ENCODE results near the gene FXYD6. TPM values are rescaled to one million over a fixed set of nuclear protein-coding genes. Genes with fewer than 3 reads are reported as not detected.

FXYD6 gene
- total RNA-seq, 1 donor from 2014 or later, result 95.6 TPM

DNA sequence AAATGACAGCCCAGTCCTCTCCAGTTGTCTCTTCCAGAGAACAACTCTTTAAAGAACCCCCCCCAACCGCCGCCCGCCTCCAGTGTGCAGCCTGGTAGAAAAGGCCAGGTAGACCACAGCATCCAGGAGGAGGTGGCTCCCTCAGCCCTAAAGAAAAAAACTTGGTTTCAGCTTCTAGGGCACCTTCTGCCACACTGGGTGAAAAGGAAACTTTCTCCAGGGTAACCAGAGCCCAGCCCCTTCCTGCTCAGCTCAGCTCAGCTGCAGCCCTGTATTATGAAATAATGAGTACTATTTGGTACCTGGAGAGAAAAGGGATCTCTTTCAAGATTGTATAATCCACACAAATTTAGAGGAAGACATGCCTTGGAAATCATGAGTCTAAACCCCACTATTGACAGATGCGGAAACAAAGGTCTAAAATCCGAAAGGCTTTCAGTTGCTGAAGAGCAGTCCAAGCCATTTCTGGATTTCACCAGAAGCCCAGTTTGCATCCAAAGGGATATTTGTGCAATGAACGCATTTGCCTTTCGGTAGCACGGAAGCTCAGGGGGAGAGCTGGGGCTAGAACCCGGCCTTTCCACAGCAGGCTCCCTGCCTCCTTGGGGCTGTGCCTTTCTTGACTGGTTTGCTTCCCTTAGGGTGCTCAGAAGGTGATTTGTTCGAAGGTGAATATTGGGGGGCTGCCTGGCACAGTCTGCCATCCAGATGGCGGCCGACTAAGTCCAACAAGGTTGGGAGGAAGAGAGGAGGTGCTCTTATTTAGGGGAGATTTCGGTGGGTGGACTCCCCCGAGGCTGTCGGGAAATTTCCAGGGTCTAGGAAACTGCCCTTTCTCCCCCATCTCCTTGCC is 3.3 kb downstream of the FXYD6 start:
- Histone ChIP-seq H2AFZ (replicated peaks) (no peak overlapping the region), H3F3A (ENCODE audit: low read depth) (peaks cover 28% of the 10 kb centered on the region), H3K36me3 (no peaks in the 10 kb centered on the region), H3K79me2 (ENCODE audit: low read depth) (peaks cover 82% of the 10 kb centered on the region), H3K4me2 (peak overlapping the region; percentile 89), H3K27ac (no peak overlapping the region), H3K9me3 (ENCODE audit: low read depth) (no peaks in the 10 kb centered on the region), H3K4me1 (peaks cover 71% of the 10 kb centered on the region), H3K27me3 (peaks cover 11% of the 10 kb centered on the region), H3K4me3 (no peak overlapping the region), H4K20me1 (ENCODE audit: low read depth) (peaks cover 67% of the 10 kb centered on the region), H3K9ac (no peak overlapping the region)
- H3K9me3 Mint-ChIP-seq, result no peaks in the 10 kb centered on the region
- TF ChIP-seq, protein P1, sequence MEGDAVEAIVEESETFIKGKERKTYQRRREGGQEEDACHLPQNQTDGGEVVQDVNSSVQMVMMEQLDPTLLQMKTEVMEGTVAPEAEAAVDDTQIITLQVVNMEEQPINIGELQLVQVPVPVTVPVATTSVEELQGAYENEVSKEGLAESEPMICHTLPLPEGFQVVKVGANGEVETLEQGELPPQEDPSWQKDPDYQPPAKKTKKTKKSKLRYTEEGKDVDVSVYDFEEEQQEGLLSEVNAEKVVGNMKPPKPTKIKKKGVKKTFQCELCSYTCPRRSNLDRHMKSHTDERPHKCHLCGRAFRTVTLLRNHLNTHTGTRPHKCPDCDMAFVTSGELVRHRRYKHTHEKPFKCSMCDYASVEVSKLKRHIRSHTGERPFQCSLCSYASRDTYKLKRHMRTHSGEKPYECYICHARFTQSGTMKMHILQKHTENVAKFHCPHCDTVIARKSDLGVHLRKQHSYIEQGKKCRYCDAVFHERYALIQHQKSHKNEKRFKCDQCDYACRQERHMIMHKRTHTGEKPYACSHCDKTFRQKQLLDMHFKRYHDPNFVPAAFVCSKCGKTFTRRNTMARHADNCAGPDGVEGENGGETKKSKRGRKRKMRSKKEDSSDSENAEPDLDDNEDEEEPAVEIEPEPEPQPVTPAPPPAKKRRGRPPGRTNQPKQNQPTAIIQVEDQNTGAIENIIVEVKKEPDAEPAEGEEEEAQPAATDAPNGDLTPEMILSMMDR (IDR thresholded peaks at IDR 0.05), result no peak
- TF ChIP-seq EZH2 (IDR thresholded peaks at IDR 0.05), result no peak
- no peak overlapping the region for H3K27ac Mint-ChIP-seq
- H3K27me3 Mint-ChIP-seq (ENCODE audit: insufficient read depth, low read depth), result peaks cover 18% of the 10 kb centered on the region
- no peak for DNase-seq (ENCODE audit: low spot score)
- peak overlapping the region; percentile 44 for H3K4me3 Mint-ChIP-seq
- H3K36me3 Mint-ChIP-seq, result peaks cover 4% of the 10 kb centered on the region
- peaks cover 73% of the 10 kb centered on the region for H3K4me1 Mint-ChIP-seq

DNA sequence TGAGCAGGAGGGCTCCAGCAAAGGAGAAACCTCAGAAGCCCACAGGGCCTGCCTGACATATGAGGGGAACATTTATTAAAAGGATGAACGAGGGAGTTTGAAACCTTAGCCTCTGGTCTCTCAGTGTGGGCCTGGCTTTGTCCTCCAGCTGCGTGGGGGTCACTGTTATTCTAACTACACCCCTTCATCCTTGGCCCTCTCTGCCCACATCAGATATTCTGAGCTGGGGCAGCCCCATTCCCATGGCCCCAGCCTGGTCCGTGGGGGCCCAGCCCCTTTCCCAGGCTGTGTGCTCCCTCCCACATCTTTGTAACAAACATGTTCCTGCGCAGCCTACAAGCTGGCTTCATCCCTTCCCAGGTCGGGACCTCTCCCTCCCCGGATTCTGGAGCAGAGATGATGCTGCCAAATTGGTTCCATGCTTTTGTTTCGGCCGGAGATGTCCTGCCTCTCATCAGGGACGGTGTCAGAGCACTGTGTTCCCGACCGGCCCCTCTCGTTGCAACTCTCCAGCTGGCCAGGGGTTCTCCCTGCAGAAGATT is 4.0 kb downstream of the FXYD6 start:
- H3K9ac ChIP-seq, result no peak overlapping the region
- H3K4me3 Mint-ChIP-seq, result no peak overlapping the region
- no peaks in the 10 kb centered on the region for H3K36me3 ChIP-seq
- H3K27me3 ChIP-seq, result peaks cover 4% of the 10 kb centered on the region
- H3K9me3 Mint-ChIP-seq, result no peaks in the 10 kb centered on the region
- no peak overlapping the region for H3K4me2 ChIP-seq
- peaks cover 22% of the 10 kb centered on the region for H3F3A ChIP-seq (ENCODE audit: low read depth)
- DNase-seq (ENCODE audit: low spot score), result no peak
- H3K9me3 ChIP-seq (ENCODE audit: low read depth), result no peaks in the 10 kb centered on the region
- H2AFZ ChIP-seq (replicated peaks), result no peak overlapping the region
- H3K27ac Mint-ChIP-seq, result no peak overlapping the region
- peaks cover 66% of the 10 kb centered on the region for H3K4me1 Mint-ChIP-seq
- peaks cover 64% of the 10 kb centered on the region for H3K4me1 ChIP-seq
- peaks cover 6% of the 10 kb centered on the region for H3K36me3 Mint-ChIP-seq
- H3K79me2 ChIP-seq (ENCODE audit: low read depth), result peaks cover 89% of the 10 kb centered on the region
- H3K27me3 Mint-ChIP-seq (ENCODE audit: insufficient read depth, low read depth), result peaks cover 18% of the 10 kb centered on the region
- TF ChIP-seq, protein P1 (IDR thresholded peaks at IDR 0.05), result no peak
- TF ChIP-seq EZH2phosphoT487 (IDR thresholded peaks at IDR 0.05), result no peak
- no peak for TF ChIP-seq EZH2 (IDR thresholded peaks at IDR 0.05)
- peaks cover 74% of the 10 kb centered on the region for H4K20me1 ChIP-seq (ENCODE audit: low read depth)
- no peak overlapping the region for H3K27ac ChIP-seq
- no peak overlapping the region for H3K4me3 ChIP-seq

DNA sequence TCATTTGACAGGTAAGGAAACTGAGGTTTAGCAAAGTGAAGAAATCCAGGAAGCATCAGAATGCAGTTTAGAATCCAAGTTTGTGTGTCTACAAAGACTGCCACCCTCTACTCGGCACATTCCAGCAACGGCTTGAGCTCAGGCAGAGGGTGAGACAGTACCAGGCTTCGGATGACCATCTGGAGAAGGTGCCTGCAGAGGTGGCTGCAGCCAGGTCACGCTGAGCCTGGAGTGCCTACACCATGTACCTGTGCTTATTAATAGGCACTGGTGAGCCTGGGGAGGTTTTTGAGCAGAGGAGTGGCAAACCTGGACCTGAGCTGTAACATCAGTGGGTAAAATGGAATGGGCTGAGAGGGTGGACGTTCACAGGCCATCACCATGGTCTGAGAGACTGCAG is 4.7 kb downstream of the FXYD6 start:
- DNase-seq (ENCODE audit: low spot score), result no peak
- H3K4me1 Mint-ChIP-seq, result peaks cover 58% of the 10 kb centered on the region
- H3K4me3 ChIP-seq, result no peak overlapping the region

More for the DNA sequence above, 4.7 kb downstream of the FXYD6 start:
- Mint-ChIP-seq H3K27ac (no peak overlapping the region), H3K9me3 (no peaks in the 10 kb centered on the region), H3K4me3 (no peak overlapping the region), H3K36me3 (peaks cover 8% of the 10 kb centered on the region), H3K27me3 (ENCODE audit: insufficient read depth, low read depth) (peaks cover 14% of the 10 kb centered on the region)
- no peaks in the 10 kb centered on the region for H3K9me3 ChIP-seq (ENCODE audit: low read depth)
- H3K27ac ChIP-seq, result no peak overlapping the region
- H3K27me3 ChIP-seq, result no peaks in the 10 kb centered on the region
- no peaks in the 10 kb centered on the region for H3K36me3 ChIP-seq
- H3K79me2 ChIP-seq (ENCODE audit: low read depth), result peaks cover 96% of the 10 kb centered on the region
- peaks cover 57% of the 10 kb centered on the region for H3K4me1 ChIP-seq
- peaks cover 15% of the 10 kb centered on the region for H3F3A ChIP-seq (ENCODE audit: low read depth)
- peaks cover 81% of the 10 kb centered on the region for H4K20me1 ChIP-seq (ENCODE audit: low read depth)
- H2AFZ ChIP-seq (replicated peaks), result no peak overlapping the region
- TF ChIP-seq EZH2 (IDR thresholded peaks at IDR 0.05) (no peak), EZH2phosphoT487 (IDR thresholded peaks at IDR 0.05) (no peak)
- TF ChIP-seq, protein P1 (IDR thresholded peaks at IDR 0.05), result no peak
- no peak overlapping the region for H3K4me2 ChIP-seq
- H3K9ac ChIP-seq, result no peak overlapping the region

All from neural progenitor cell (in vitro differentiated cells).